ENCODE results near the gene POLD1. TPM values are rescaled to one million over a fixed set of nuclear protein-coding genes. Genes with fewer than 3 reads are reported as not detected.

The POLD1 gene
- total RNA-seq, 1 donor from 2014 or later: 36.7 TPM

- no peaks in the 10 kb centered on the region for H3K4me1 ChIP-seq
- no peak for DNase-seq (ENCODE audit: low spot score)
- H3K79me2 ChIP-seq (ENCODE audit: low read depth): no peaks in the 10 kb centered on the region
- H3K27me3 Mint-ChIP-seq (ENCODE audit: insufficient read depth, low read depth): peaks cover 4% of the 10 kb centered on the region
- H3K9me3 Mint-ChIP-seq: no peaks in the 10 kb centered on the region
- H3K4me1 Mint-ChIP-seq: peaks cover 3% of the 10 kb centered on the region
- H3K27me3 ChIP-seq: no peaks in the 10 kb centered on the region
- H3K9ac ChIP-seq: no peak overlapping the region
- no peak overlapping the region for H3K27ac ChIP-seq
- H2AFZ ChIP-seq (replicated peaks): no peak overlapping the region
- H3K36me3 Mint-ChIP-seq: peaks cover 11% of the 10 kb centered on the region
- no peak overlapping the region for H3K4me2 ChIP-seq
- H3K9me3 ChIP-seq (ENCODE audit: low read depth): no peaks in the 10 kb centered on the region
- H4K20me1 ChIP-seq (ENCODE audit: low read depth): peaks cover 8% of the 10 kb centered on the region
- no peak overlapping the region for H3K27ac Mint-ChIP-seq
- peaks cover 12% of the 10 kb centered on the region for H3F3A ChIP-seq (ENCODE audit: low read depth)
- no peak overlapping the region for H3K4me3 ChIP-seq
- TF ChIP-seq CTCF (IDR thresholded peaks at IDR 0.05): no peak
- no peak for TF ChIP-seq EZH2 (IDR thresholded peaks at IDR 0.05)
- TF ChIP-seq EZH2phosphoT487 (IDR thresholded peaks at IDR 0.05): no peak
- H3K4me3 Mint-ChIP-seq: no peak overlapping the region
- H3K36me3 ChIP-seq: no peaks in the 10 kb centered on the region
These were observed 26.0 kb downstream of the POLD1 start for GRCh38 chr19:50410109-50410508.

- no peaks in the 10 kb centered on the region for H3K36me3 ChIP-seq
- no peaks in the 10 kb centered on the region for H3K9me3 Mint-ChIP-seq
- peaks cover 11% of the 10 kb centered on the region for H3K36me3 Mint-ChIP-seq
These were observed 28.3 kb downstream of the POLD1 start for GRCh38 chr19:50412419-50412818.

GRCh38 chr19:50413096-50413495, 28.9 kb downstream of the POLD1 start:
- Mint-ChIP-seq H3K27me3 (ENCODE audit: insufficient read depth, low read depth) (peaks cover 2% of the 10 kb centered on the region), H3K4me3 (no peak overlapping the region), H3K27ac (no peak overlapping the region), H3K36me3 (peaks cover 11% of the 10 kb centered on the region), H3K9me3 (no peaks in the 10 kb centered on the region), H3K4me1 (peaks cover 3% of the 10 kb centered on the region)
- no peak overlapping the region for H3K27ac ChIP-seq
- no peaks in the 10 kb centered on the region for H3K36me3 ChIP-seq
- H3K79me2 ChIP-seq (ENCODE audit: low read depth): no peaks in the 10 kb centered on the region
- TF ChIP-seq CTCF (IDR thresholded peaks at IDR 0.05): no peak
- no peak for TF ChIP-seq EZH2 (IDR thresholded peaks at IDR 0.05)
- no peak for TF ChIP-seq EZH2phosphoT487 (IDR thresholded peaks at IDR 0.05)
- H3F3A ChIP-seq (ENCODE audit: low read depth): peaks cover 12% of the 10 kb centered on the region
- no peak overlapping the region for H3K4me2 ChIP-seq
- peaks cover 12% of the 10 kb centered on the region for H4K20me1 ChIP-seq (ENCODE audit: low read depth)
- H3K9ac ChIP-seq: no peak overlapping the region
- H3K4me3 ChIP-seq: no peak overlapping the region
- H3K4me1 ChIP-seq: no peaks in the 10 kb centered on the region
- DNase-seq (ENCODE audit: low spot score): no peak
- no peaks in the 10 kb centered on the region for H3K9me3 ChIP-seq (ENCODE audit: low read depth)
- no peak overlapping the region for H2AFZ ChIP-seq (replicated peaks)
- peaks cover 1% of the 10 kb centered on the region for H3K27me3 ChIP-seq

More at GRCh38 chr19:50412419-50412818, 28.3 kb downstream of the POLD1 start:
- no peak for TF ChIP-seq EZH2 (IDR thresholded peaks at IDR 0.05)
- TF ChIP-seq EZH2phosphoT487 (IDR thresholded peaks at IDR 0.05): no peak
- no peak for TF ChIP-seq CTCF (IDR thresholded peaks at IDR 0.05)
- no peaks in the 10 kb centered on the region for H3K79me2 ChIP-seq (ENCODE audit: low read depth)
- Mint-ChIP-seq H3K4me3 (no peak overlapping the region), H3K27ac (no peak overlapping the region), H3K27me3 (ENCODE audit: insufficient read depth, low read depth) (peaks cover 2% of the 10 kb centered on the region), H3K4me1 (peaks cover 3% of the 10 kb centered on the region)
- H3K4me1 ChIP-seq: no peaks in the 10 kb centered on the region
- H3K27me3 ChIP-seq: no peaks in the 10 kb centered on the region
- H2AFZ ChIP-seq (replicated peaks): no peak overlapping the region
- no peak for DNase-seq (ENCODE audit: low spot score)
- H3K9me3 ChIP-seq (ENCODE audit: low read depth): no peaks in the 10 kb centered on the region
- H3K9ac ChIP-seq: no peak overlapping the region
- H4K20me1 ChIP-seq (ENCODE audit: low read depth): peaks cover 10% of the 10 kb centered on the region
- H3K27ac ChIP-seq: no peak overlapping the region
- H3F3A ChIP-seq (ENCODE audit: low read depth): peaks cover 12% of the 10 kb centered on the region
- H3K4me3 ChIP-seq: no peak overlapping the region
- H3K4me2 ChIP-seq: no peak overlapping the region

All from neural progenitor cell (in vitro differentiated cells).